Fibroblast of peridontal ligament (primary cell): Measurements from ENCODE around the gene SUGP1.

Experiments used
- DNase-seq: peaks from one replicate; pipeline ENCODE4 v3.0.0-alpha.2; 2010; ENCODE audit errors: extremely low read depth

Gene SUGP1

GRCh38 chr19:19303411-19303810 lies 16.9 kb downstream of the SUGP1 start:
- DNase-seq = no peak

- DNase-seq = no peak
These were observed 19.7 kb downstream of the SUGP1 start for GRCh38 chr19:19300613-19301012.

DNA sequence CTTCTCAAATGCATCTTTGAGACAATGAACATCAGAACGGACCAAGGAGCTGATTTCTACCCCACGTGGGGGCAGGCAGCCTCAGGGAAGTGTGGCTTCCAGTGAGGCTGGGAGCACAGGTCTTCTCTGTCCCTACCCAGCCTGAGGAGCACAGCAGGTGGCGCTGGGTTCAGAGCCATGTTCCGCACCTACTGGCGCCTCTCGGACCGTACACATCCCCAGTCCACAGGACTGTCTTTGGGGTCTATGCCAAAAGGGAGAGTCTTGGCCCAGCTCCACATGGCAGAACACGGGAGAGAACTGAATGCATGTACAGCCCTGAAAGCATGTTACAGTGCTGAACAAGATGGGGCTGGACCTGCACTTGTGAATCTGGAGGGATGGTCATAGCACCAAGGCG lies 22.6 kb downstream of the SUGP1 start:
- no peak for DNase-seq

GRCh38 chr19:19296953-19297689 lies 23.2 kb downstream of the SUGP1 start:
- DNase-seq = no peak

GRCh38 chr19:19294914-19295313 lies 25.4 kb downstream of the SUGP1 start:
- peak; percentile 35 for DNase-seq

DNA sequence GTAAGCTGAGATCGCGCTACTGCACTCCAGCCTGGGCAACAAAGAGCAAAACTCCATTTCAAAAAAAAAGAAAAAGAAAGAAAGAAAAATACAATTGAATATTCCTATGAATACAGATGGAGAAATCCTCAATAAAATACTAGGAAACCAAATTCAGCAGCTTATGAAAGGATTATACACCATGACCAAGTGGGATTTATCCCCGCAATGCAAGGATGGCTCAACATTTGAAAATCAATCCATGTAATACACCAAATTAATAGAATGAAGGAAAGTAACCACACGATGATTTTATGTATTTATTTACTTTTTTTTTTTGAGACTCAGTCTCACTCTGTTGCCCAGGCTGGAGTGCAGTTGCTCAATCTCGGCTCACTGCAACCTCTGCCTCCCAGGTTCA lies 27.7 kb downstream of the SUGP1 start:
- no peak for DNase-seq

- DNase-seq = no peak
These were observed 34.6 kb downstream of the SUGP1 start for GRCh38 chr19:19285686-19286085.

DNA sequence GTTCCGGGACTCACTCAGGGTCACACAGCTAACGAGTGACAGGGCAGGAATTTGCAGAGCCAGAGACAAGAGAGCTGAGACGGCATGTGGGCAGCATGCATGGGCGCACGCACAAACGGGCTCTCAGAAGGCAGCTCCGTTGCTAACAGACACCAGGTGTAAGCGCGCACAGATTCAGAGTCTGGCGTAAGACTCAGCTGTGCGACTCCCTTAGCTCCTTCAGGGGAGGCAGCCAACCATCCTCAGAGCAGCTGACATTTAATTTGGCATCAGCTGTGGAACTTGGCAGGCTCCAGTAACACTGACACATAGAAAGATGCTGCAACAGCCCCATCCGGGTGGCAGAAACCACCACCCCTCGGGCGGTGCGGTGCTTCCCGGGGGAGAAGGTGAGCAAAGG lies 39.7 kb downstream of the SUGP1 start:
- DNase-seq = peak; percentile 46

GRCh38 chr19:19279853-19280252 lies 40.5 kb downstream of the SUGP1 start:
- no peak for DNase-seq

DNA sequence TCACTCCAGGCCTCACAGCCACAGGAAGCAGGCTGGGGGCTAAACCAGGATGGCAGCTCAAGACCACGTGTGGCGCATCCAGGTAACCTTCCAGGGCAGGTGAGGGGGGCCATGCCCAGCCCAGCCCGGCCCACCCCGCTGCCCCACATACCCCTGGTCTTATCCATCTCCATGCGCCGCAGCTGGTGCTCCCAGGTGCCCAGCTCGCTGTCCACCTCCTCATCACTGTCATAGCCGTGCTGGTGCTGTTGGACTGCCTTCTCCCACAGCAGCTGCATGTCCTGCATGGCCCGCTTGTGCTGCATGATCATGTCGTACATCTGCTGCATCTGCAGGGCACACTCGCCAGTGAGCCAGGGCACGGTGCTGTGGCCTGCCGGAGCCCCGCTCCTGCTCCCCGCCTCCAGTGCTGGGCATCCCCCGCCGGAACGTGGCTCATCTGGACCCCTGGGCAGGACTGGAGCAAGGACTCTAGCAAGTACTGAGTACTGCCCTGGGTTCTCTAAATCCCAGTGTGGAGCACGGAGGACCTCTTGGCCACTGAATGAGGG lies 41.2 kb downstream of the SUGP1 start:
- no peak for DNase-seq

- no peak for DNase-seq
These were observed 42.0 kb downstream of the SUGP1 start for GRCh38 chr19:19278315-19278714.

DNA sequence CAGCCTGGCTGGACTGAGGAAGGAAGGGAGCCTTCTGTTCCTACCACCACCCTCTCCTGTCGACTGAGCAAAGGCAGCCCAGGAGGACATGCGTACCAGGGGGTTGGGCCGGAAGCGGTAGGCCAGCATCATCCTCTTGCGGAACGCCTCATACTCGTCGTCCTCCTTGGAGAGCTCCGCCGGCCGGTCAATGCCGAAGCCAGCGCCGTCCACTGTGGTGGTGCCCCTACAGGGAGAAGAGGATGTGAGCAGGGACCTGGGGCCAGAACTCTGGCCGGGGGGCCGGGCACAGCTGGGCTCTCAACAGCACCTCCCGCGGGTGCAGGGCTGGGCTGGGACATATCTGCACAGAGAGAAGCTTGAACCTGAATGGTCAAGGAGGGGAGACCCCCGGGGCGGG lies 43.5 kb downstream of the SUGP1 start:
- no peak for DNase-seq

- no peak for DNase-seq
These were observed 43.9 kb downstream of the SUGP1 start for GRCh38 chr19:19276386-19276785.

GRCh38 chr19:19274716-19275565 lies 45.4 kb downstream of the SUGP1 start:
- no peak for DNase-seq

DNA sequence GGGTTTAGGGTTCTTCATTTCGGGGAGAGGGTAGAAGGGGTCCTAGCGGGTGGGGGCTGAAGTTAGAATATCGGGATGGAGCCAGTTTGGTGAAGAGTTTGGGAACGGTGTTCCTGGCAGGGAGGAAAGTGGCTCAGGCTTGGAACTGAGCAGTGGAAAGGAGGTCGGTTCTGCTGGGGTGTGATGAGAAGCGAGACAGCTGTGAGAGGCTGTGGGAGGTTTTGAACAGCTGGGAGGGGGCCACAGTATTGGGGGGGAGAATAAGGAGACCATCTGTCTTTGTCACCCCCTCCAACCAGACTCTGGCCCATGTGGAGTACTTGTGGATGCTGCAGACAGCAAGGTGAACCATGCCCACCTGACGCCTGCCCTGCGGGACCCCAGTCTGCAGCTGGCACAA lies 46.2 kb downstream of the SUGP1 start:
- DNase-seq = no peak

- no peak for DNase-seq
These were observed 48.3 kb downstream of the SUGP1 start for GRCh38 chr19:19271828-19272599.

- DNase-seq = no peak
These were observed 49.3 kb downstream of the SUGP1 start for GRCh38 chr19:19270749-19271571.

DNA sequence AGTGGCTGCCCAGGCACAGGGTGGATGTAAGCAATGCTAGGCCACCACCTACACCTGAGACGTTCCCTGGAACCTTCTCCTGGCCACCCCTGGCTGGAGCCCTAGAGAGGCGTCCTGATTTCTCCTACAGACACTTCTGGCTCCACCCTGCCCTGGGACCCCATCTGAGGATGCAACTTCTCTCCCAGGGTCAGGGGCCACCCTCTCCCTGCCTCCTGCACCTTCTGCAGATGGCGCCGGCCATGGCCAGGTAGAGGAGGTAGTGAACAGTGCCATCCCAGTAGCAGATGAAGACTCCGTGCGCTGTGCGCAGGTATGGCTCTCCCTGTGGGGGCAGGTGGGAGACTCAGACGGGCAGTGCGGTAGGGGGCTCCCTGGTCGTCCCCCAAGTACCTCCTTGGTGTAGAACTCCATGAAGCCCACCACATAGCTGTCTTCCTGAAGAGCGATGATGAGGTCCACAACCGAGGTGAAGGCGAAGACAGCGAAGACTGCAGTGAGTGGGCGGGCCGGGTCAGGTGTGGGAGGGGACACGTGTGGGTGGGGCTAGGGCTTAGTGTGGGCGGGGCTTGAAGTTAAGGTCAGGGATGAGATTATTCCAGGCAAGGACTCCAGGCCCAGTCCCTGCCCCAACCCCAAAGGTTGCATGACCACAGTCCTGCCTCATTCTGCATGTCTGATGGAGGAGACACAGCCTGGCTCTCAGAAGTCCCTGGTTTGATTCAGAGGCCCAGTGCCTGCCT lies 50.2 kb downstream of the SUGP1 start:
- DNase-seq = no peak

DNA sequence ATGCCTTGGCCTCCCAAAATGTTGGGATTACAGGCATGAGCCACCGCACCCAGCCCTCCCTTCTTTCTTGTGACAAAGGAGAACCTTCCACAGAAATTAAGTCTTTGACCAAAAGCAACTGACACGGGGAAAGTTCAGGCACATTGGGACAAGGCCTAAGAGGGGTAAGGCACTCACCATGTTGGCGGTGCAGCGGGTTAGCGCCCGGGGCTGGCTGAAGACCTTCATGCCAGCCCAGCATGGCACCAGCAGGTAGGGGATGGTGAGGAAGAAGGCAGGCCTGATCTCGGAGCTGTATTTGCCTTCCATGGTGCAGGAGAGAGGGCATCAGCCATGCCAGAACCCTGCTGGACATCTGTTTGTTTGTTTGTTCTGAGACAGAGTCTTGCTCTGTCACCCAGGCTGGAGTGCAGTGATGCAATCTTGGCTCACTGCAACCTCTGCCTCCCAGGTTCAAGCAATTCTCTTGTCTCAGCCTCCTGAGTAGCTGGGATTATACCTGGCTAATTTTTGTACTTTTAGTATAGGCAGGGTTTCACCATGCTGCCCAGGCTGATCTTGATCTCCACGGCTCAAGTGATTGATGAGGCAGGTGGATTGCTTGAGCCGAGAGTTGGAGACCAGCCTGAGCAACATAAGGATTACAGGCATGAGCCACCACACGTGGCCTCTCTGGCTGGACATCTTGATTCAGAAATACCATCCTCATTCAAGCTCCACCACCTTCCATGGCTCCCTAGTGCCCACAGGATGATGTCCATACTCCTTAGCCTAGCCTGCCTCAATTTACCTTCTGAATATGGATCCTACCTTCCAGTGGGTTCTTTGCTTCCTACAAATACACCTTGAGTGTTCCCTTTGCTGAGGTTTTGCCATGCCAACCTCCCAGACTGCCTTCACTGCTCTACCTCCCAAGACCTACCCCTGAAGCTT lies 51.6 kb downstream of the SUGP1 start:
- DNase-seq = no peak
